Endothelial cell of umbilical vein (primary cell): Measurements from ENCODE around the gene COG5. TPM values are rescaled to one million over a fixed set of nuclear protein-coding genes. Genes with fewer than 3 reads are reported as not detected.

Source experiments
- BruUV-seq: library from RNA; stranded (reverse); fragments of 400-500 nt; replicated peaks from 2 replicates; lab custom pipeline; 2021; lab: Mats Ljungman, UMichigan
- CTCF ChIA-PET: fragments of 300-600, 350-600 bp; sonication (Branson Sonifier 250); formaldehyde crosslinking; loops from one replicate; lab custom pipeline; 2021; ENCODE audit warnings: antibody characterized with exemption, inconsistent platforms; lab: Charles Lee
- POLR2A ChIA-PET: fragments of 300-600, 350-600 bp; sonication (Branson Sonifier 250); formaldehyde crosslinking; loops from one replicate; lab custom pipeline; 2021; ENCODE audit warnings: antibody characterized with exemption, inconsistent platforms; lab: Charles Lee
- DNase-seq: peaks from one replicate; pipeline ENCODE4 v3.0.0-alpha.2; 2011; ENCODE audit warnings: low read depth, low spot score
- FAIRE-seq: peaks from 2 replicates; lab custom pipeline; 2011; peaks lifted over from hg19 to GRCh38; lab: Jason Lieb, UNC
- H2AFZ ChIP-seq: 2 replicates; pipeline ENCODE4 v1.6.0; 2012; ENCODE audit warnings: low read depth, low read length, control low read depth, inconsistent platforms
- H3K27ac ChIP-seq: 2 replicates; pipeline ENCODE4 v1.5.1; 2011; ENCODE audit warnings: low read depth, mild to moderate bottlenecking, control low read depth, low read length, moderate library complexity; ENCODE audit not compliant: insufficient read depth
- H3K27me3 ChIP-seq, 2 experiments: 2 replicates each; pipeline versions ENCODE4 v1.6.0 to v1.6.1; 2011; ENCODE audit warnings: low read length in 2 of 2, mixed read lengths in 1 of 2; ENCODE audit not compliant: control insufficient read depth in 2 of 2, insufficient read depth in 2 of 2
- H3K36me3 ChIP-seq, 2 experiments: 2 replicates in 1 of 2; 3 replicates in 1 of 2; pipeline ENCODE4 v1.5.1; 2011; ENCODE audit warnings: low read length in 2 of 2, mild to moderate bottlenecking in 1 of 2, moderate library complexity in 1 of 2; ENCODE audit not compliant: control insufficient read depth in 2 of 2, insufficient read depth in 2 of 2; ENCODE audit errors: extremely low read depth in 1 of 2
- H3K4me1 ChIP-seq: 3 replicates; pipeline ENCODE4 v1.5.1; 2011; ENCODE audit warnings: mild to moderate bottlenecking, low read length; ENCODE audit not compliant: control insufficient read depth, insufficient read depth; ENCODE audit errors: extremely low read depth
- H3K4me2 ChIP-seq: 2 replicates; pipeline ENCODE4 v1.6.1; 2011; ENCODE audit warnings: low read length, control low read depth, mixed read lengths; ENCODE audit not compliant: insufficient read depth
- H3K4me3 ChIP-seq, 3 experiments: fragments of 200-600 bp in 1 of 3; sonication (generic), shearing (Covaris generic) in 1 of 3; replicated peaks in 1 of 3; 2 replicates each; pipeline ENCODE4 v1.5.1; 2011 to 2016; ENCODE audit warnings: control low read depth in 3 of 3, low read length in 3 of 3, mild to moderate bottlenecking in 2 of 3, inconsistent platforms in 1 of 3, low read depth in 1 of 3, moderate library complexity in 1 of 3; ENCODE audit not compliant: insufficient read depth in 1 of 3
- H3K79me2 ChIP-seq: 2 replicates; pipeline ENCODE4 v1.6.0; 2012; ENCODE audit warnings: low read length, inconsistent platforms; ENCODE audit not compliant: control insufficient read depth, insufficient read depth
- H3K9ac ChIP-seq: replicated peaks from 2 replicates; pipeline ENCODE3; 2011; ENCODE audit warnings: low read length, control low read depth; ENCODE audit not compliant: insufficient read depth; ENCODE audit errors: extremely low read depth
- H3K9me1 ChIP-seq: replicated peaks from 3 replicates; pipeline ENCODE4 v1.6.0; 2011; ENCODE audit warnings: mild to moderate bottlenecking, low read length; ENCODE audit not compliant: control insufficient read depth, insufficient read depth; ENCODE audit errors: extremely low read depth
- H3K9me3 ChIP-seq: replicated peaks from 2 replicates; pipeline ENCODE4 v1.5.1; 2012; ENCODE audit warnings: low read length, inconsistent platforms; ENCODE audit not compliant: control insufficient read depth, insufficient read depth
- H4K20me1 ChIP-seq: replicated peaks from 2 replicates; pipeline ENCODE3; 2011; ENCODE audit warnings: mild to moderate bottlenecking, low read length; ENCODE audit not compliant: control insufficient read depth, insufficient read depth; ENCODE audit errors: extremely low read depth
- EZH2 ChIP-seq: IDR thresholded peaks from 2 replicates; pipeline ENCODE4 v1.6.1; 2012; ENCODE audit warnings: borderline replicate concordance, low read depth, mild to moderate bottlenecking, moderate library complexity, low read length, inconsistent platforms; ENCODE audit not compliant: severe bottlenecking
- FOS ChIP-seq: IDR thresholded peaks from 2 replicates; pipeline ENCODE4 v1.6.1; 2011; ENCODE audit warnings: mild to moderate bottlenecking, low read length, moderate library complexity, borderline replicate concordance; ENCODE audit not compliant: insufficient read depth
- GATA2 ChIP-seq: IDR thresholded peaks from 2 replicates; pipeline ENCODE4 v1.7.0; 2011; ENCODE audit warnings: low read depth, mild to moderate bottlenecking, moderate library complexity, mixed read lengths, low read length; ENCODE audit not compliant: insufficient read length, insufficient read depth
- JUN ChIP-seq: IDR thresholded peaks from 2 replicates; pipeline ENCODE4 v1.6.1; 2011; ENCODE audit warnings: borderline replicate concordance, low read depth; ENCODE audit not compliant: insufficient read length, insufficient read depth
- MYC ChIP-seq: IDR thresholded peaks from one replicate; pipeline ENCODE4 v1.6.1; 2011; ENCODE audit warnings: mild to moderate bottlenecking, low read depth, low read length
- POLR2A ChIP-seq: IDR thresholded peaks from 2 replicates; pipeline ENCODE4 v1.6.1; 2012; ENCODE audit warnings: low read depth, mild to moderate bottlenecking, control low read depth, low read length
- POLR2AphosphoS5 ChIP-seq: IDR thresholded peaks from 2 replicates; pipeline ENCODE4 v1.6.1; 2012; ENCODE audit warnings: low read depth, mild to moderate bottlenecking, control low read depth, low read length, moderate library complexity; ENCODE audit not compliant: insufficient read depth
- dilution Hi-C: fragments of 300-500 bp; cut with MboI; formaldehyde crosslinking; loops from one replicate; pipeline ENCODE4 v1.15.0; 2019; ENCODE audit warnings: low sequenced_read_pairs; ENCODE audit not compliant: extremely low pct_ligation_motif_present
- intact Hi-C: fragments of 100-400 bp; cut with micrococcal nuclease; formaldehyde crosslinking; loops from one replicate; pipeline ENCODE4 v1.10.0; 2022
- polyA plus RNA-seq, 4 experiments: library from polyadenylated mRNA; depleted of rRNA in 3 of 4; stranded (reverse) in 3 of 4; unstranded in 1 of 4; fragments of >200 nt; gene quantifications; 2 replicates each; pipeline versions ENCODE4 v1.2.1 to v1.2.3, GENCODE V29; 2011 to 2012; ENCODE audit warnings: missing spikeins in 1 of 4
- total RNA-seq: library from RNA; stranded (reverse); gene quantifications from 2 replicates; pipeline ENCODE4 v1.2.3, GENCODE V29; 2021
- TF ChIP-seq, protein P1 (sequence below): IDR thresholded peaks from 2 replicates; pipeline ENCODE4 v1.6.1; 2011; ENCODE audit not compliant: insufficient read depth, insufficient read length
- TF ChIP-seq, protein P2 (sequence below), 2 donors: IDR thresholded peaks; 1 replicate in 1 of 2; 2 replicates in 1 of 2; pipeline ENCODE4 v1.5.1; 2011; ENCODE audit warnings: low read length in 2 of 2, mild to moderate bottlenecking in 2 of 2, moderate library complexity in 2 of 2, control low read depth in 1 of 2, inconsistent platforms in 1 of 2, low read depth in 1 of 2; ENCODE audit not compliant: insufficient read depth in 1 of 2; ENCODE audit errors: extremely low read depth in 1 of 2

COG5 gene
- total and polyA plus RNA-seq, 2 donors (not counting 3 experiments of a cell fraction or from before 2014, with no cell fraction given) = 18.8 to 45.3 TPM

DNA sequence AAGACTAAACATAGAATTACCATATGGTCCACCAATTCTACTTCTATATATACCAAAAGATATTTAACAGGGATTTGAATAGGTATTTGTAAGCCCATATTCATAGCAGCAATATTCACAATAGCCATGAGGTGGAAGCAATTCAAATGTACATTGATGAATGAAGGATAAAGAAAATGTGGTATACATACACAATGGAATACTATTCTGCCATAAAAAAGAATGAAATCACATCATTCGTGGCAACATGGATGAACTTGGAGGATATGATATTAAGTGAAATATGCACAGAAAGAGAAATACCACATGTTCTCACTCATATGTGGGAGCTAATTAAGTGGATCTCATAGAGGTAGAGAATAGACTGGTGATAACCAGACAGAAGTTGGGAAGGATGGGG, 128.0 kb downstream of the COG5 start:
- Histone ChIP-seq H4K20me1 (no peaks in the 10 kb centered on the region), H3K79me2 (no peaks in the 10 kb centered on the region), H3K9me3 (no peaks in the 10 kb centered on the region), H3K9me1 (no peaks in the 10 kb centered on the region), H3K4me2 (no peak overlapping the region), H3K27ac (no peak overlapping the region), H3K9ac (no peak overlapping the region), H3K4me1 (no peaks in the 10 kb centered on the region), H3K36me3 (no peaks in the 10 kb centered on the region), H2AFZ (no peak overlapping the region), H3K27me3 (no peaks in the 10 kb centered on the region), H3K4me3 (no peak overlapping the region)
- TF ChIP-seq GATA2 (no peak), EZH2 (no peak), MYC (no peak), FOS (no peak), POLR2AphosphoS5 (no peak), POLR2A (no peak), JUN (no peak)
- TF ChIP-seq, protein P1, sequence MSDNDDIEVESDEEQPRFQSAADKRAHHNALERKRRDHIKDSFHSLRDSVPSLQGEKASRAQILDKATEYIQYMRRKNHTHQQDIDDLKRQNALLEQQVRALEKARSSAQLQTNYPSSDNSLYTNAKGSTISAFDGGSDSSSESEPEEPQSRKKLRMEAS = no peak
- TF ChIP-seq, protein P2, sequence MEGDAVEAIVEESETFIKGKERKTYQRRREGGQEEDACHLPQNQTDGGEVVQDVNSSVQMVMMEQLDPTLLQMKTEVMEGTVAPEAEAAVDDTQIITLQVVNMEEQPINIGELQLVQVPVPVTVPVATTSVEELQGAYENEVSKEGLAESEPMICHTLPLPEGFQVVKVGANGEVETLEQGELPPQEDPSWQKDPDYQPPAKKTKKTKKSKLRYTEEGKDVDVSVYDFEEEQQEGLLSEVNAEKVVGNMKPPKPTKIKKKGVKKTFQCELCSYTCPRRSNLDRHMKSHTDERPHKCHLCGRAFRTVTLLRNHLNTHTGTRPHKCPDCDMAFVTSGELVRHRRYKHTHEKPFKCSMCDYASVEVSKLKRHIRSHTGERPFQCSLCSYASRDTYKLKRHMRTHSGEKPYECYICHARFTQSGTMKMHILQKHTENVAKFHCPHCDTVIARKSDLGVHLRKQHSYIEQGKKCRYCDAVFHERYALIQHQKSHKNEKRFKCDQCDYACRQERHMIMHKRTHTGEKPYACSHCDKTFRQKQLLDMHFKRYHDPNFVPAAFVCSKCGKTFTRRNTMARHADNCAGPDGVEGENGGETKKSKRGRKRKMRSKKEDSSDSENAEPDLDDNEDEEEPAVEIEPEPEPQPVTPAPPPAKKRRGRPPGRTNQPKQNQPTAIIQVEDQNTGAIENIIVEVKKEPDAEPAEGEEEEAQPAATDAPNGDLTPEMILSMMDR (IDR thresholded peaks at IDR 0.05; ENCODE audit: extremely low read depth in 1 of 2, insufficient read depth in 1 of 2, low read depth in 1 of 2, low read length in 2 of 2) = no peak
- no TSS peak for BruUV-seq
- POLR2A ChIA-PET = no interaction called here
- dilution Hi-C loops = no loop called here
- no peak for FAIRE-seq
- CTCF ChIA-PET = interaction anchor here (1.2 kb wide), 1 partner anchor 34 kb away, joined by 3 read pairs; no protein-coding TSS in a partner anchor
- DNase-seq = no peak
- intact Hi-C loops = no loop called here
